Right lobe of liver (tissue), 6 donors: ENCODE results near the gene PLPPR2. TPM values are rescaled to one million over a fixed set of nuclear protein-coding genes. Genes with fewer than 3 reads are reported as not detected.
"Not testable (repeated sequence)": the region's sequence is repeated elsewhere in the genome, so short reads cannot be mapped to it uniquely, and the experiment has no call there.

Experiments used
- ATAC-seq, 4 donors: fragments of 200-7000 bp; cut with Tn5 transposase; one replicate each; pipeline ENCODE4 v1.9.1; 2020; ENCODE audit warnings: mild to moderate bottlenecking in 4 of 4, moderate library complexity in 4 of 4
- DNase-seq, 3 donors: peaks; one replicate each; pipeline ENCODE4 v3.0.0-alpha.2; 2020
- H3K27ac ChIP-seq, 3 donors: fragments of 200-600 bp; one replicate each; pipeline ENCODE4 v1.8.0; 2022
- H3K27me3 ChIP-seq, 2 donors: fragments of 200-600 bp; one replicate each; pipeline ENCODE4 v1.8.0; 2022
- H3K36me3 ChIP-seq, 4 donors: fragments of 200-600 bp; sonication (generic) in 1 of 4; one replicate each; pipeline versions ENCODE4 v1.5.1 to v1.8.0; 2017 to 2022; ENCODE audit warnings: control low read depth in 1 of 4
- H3K4me1 ChIP-seq, 4 donors: fragments of 200-600 bp; sonication (generic) in 1 of 4; one replicate each; pipeline versions ENCODE4 v1.5.1 to v1.8.0; 2017 to 2022; ENCODE audit warnings: control low read depth in 1 of 4
- H3K4me3 ChIP-seq, 3 donors: fragments of 200-600 bp; one replicate each; pipeline ENCODE4 v1.8.0; 2022
- H3K9me3 ChIP-seq, 4 donors: fragments of 200-600 bp; sonication (generic) in 1 of 4; one replicate each; pipeline versions ENCODE4 v1.5.1 to v1.8.0; 2017 to 2022; ENCODE audit warnings: control low read depth in 1 of 4
- POLR2A ChIP-seq: fragments of 450-650 bp; IDR thresholded peaks from one replicate; pipeline ENCODE4 v1.6.1; 2017; ENCODE audit warnings: antibody characterized with exemption, mild to moderate bottlenecking
- WGBS: methylation state at CpG from one replicate; pipeline ENCODE4 v1.1.6; 2018; ENCODE audit warnings: low coverage, low lambda C conversion rate; ENCODE audit not compliant: insufficient coverage; ENCODE audit errors: missing lambda C conversion rate; 5-methylcytosine and 5-hydroxymethylcytosine counted together
- intact Hi-C, 2 donors: fragments of 100-400 bp; cut with DNase I; formaldehyde crosslinking; loops; one replicate each; pipeline versions ENCODE4 v1.11.2 to v1.14.1; 2022
- total RNA-seq, 6 experiments: library from RNA; depleted of rRNA in 2 of 6; stranded (reverse); fragments of >200 nt in 2 of 6; fragmentation: NEBNext Ultra II Directional in 3 of 6; extraction: Animal tissue kit (Norgen Biotek cat#: 25700) in 3 of 6; gene quantifications; one replicate each; pipeline versions ENCODE4 v1.1.0 to v1.2.4, GENCODE V29; 2016 to 2023
- TF ChIP-seq, protein P1 (sequence below), 4 donors: fragments of 200-600 bp in 3 of 4; fragments of 450-650 bp in 1 of 4; IDR thresholded peaks; one replicate each; pipeline versions ENCODE4 v1.5.1 to v1.8.0; 2016 to 2022; ENCODE audit warnings: antibody characterized with exemption in 4 of 4, mild to moderate bottlenecking in 2 of 4
- donor health status: DM: no; HTN: yes; CAD: no.
- donor health status: DM: no; HTN: no; CAD: no.
- donor health status: DM: no; HTN: no; CAD: no.
- donor health status: DM: no; HTN: yes; CAD: no.
- donor health status: DM: no; HTN: yes; CAD: no.

The PLPPR2 gene
- total RNA-seq, 6 experiments from 2014 or later = 6.7 to 17.5 (median 10.2) TPM

DNA sequence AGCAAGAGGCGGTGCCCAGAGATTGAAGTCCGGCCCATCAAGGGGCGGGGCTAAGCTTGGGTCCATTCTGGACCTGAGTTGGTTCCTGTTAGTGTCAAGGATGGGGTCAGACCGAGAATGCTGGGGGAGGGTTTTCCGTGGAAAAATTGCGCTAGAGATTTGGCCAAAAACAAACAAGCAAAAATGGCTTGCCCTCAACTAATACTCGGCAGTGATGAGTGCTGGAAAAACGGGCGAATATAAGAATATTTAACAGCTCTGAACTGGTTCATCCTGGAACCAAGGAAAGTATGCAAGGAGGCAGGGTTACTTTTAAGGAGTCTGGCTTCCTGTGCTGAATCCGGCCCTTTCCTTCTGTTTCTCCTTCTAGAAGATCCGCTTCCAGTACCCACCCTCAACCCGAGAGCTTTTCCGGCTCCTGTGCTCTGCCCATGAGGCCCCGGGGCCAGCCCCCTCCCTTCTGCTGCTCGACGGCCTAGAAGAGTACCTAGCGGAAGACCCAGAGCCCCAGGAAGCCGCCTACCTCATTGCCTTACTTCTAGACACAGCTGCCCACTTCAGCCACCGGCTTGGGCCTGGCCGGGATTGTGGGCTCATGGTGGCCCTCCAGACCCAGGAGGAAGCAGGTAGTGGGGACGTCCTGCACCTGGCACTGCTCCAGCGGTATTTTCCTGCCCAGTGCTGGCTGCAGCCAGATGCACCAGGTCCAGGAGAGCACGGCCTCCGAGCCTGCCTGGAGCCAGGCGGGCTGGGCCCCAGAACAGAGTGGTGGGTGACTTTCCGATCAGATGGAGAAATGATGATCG, 20.1 kb downstream of the PLPPR2 start:
- TF ChIP-seq, protein P1, sequence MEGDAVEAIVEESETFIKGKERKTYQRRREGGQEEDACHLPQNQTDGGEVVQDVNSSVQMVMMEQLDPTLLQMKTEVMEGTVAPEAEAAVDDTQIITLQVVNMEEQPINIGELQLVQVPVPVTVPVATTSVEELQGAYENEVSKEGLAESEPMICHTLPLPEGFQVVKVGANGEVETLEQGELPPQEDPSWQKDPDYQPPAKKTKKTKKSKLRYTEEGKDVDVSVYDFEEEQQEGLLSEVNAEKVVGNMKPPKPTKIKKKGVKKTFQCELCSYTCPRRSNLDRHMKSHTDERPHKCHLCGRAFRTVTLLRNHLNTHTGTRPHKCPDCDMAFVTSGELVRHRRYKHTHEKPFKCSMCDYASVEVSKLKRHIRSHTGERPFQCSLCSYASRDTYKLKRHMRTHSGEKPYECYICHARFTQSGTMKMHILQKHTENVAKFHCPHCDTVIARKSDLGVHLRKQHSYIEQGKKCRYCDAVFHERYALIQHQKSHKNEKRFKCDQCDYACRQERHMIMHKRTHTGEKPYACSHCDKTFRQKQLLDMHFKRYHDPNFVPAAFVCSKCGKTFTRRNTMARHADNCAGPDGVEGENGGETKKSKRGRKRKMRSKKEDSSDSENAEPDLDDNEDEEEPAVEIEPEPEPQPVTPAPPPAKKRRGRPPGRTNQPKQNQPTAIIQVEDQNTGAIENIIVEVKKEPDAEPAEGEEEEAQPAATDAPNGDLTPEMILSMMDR (IDR thresholded peaks at IDR 0.05) = no peak
- TF ChIP-seq POLR2A = peak; percentile 95
- no peaks in the 10 kb centered on the region for H3K9me3 ChIP-seq
- no peaks in the 10 kb centered on the region for H3K36me3 ChIP-seq
- peak overlapping the region; percentile 48 to 73 (median 64) for H3K4me3 ChIP-seq
- H3K27me3 ChIP-seq = no peaks in the 10 kb centered on the region
- 0% methylated on average over 18 of the region's 27 CpGs for WGBS
- intact Hi-C loops = no loop called here
- ATAC-seq (peak; percentile 18 to 28 (median 21)), DNase-seq (peak; percentile 81 to 85 (median 84))
- peak overlapping the region; percentile 68 to 93 (median 89) for H3K27ac ChIP-seq
- H3K4me1 ChIP-seq = peaks cover 0 to 26% (median 13%) of the 10 kb centered on the region in 4 donors

DNA sequence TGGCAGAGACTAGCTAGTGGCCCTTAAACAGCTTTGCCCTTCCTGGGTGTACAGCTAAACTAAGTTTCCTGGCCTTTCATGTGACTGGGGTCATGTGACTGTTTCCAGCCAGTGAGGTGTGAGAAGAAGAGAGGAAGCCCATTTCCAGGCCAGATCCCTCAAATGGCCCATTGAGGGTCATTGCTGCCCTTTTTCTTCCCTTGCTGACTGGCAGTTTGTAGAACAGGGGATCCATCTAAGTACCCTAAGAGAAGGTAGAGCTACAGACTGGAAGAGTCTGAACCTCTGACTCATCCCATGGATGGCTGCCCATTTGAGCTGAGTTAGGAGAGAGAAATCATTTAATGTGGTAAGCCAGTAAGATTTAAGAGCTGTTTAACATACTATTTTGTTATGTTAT, 22.0 kb downstream of the PLPPR2 start:
- Histone ChIP-seq H3K27me3 (no peaks in the 10 kb centered on the region), H3K36me3 (no peaks in the 10 kb centered on the region), H3K9me3 (no peaks in the 10 kb centered on the region), H3K4me3 (no peak overlapping the region), H3K4me1 (peaks cover 0 to 34% (median 14%) of the 10 kb centered on the region in 4 donors), H3K27ac (peak overlapping the region in 1 of 3 donors; percentile 9)
- TF ChIP-seq, protein P1 (IDR thresholded peaks at IDR 0.05) = no peak
- TF ChIP-seq POLR2A = no peak
- ATAC-seq (no peak), DNase-seq (peak in 1 of 3 donors; percentile 67)
- intact Hi-C loops = no loop called here

DNA sequence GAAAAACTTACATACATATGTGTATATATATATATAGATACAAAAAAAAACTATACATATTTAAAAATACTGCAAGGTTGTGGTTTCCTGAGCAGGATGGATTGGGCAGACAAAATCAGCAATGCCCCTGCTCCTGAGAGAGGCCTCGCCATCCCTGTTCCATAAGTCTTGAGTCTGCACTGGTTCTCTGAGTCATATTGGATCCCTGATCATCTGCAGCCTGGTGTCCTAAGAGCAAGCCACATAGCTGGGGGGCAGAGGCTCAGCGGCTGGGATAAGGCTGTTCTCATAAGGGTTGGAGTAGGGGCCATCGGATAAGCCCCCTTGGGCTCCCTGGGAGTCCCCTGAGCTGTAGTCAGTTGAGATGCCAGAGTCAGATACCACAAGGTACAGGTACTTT, 22.5 kb downstream of the PLPPR2 start:
- Histone ChIP-seq H3K36me3 (no peaks in the 10 kb centered on the region), H3K4me1 (peaks cover 0 to 34% (median 14%) of the 10 kb centered on the region in 4 donors), H3K4me3 (no peak overlapping the region), H3K9me3 (no peaks in the 10 kb centered on the region), H3K27me3 (no peaks in the 10 kb centered on the region), H3K27ac (peak overlapping the region in 1 of 3 donors; percentile 9)
- ATAC-seq (no peak), DNase-seq (no peak)
- intact Hi-C loops = no loop called here
- 88% methylated on average over 1 of the region's 3 CpGs for WGBS
- TF ChIP-seq, protein P1 (IDR thresholded peaks at IDR 0.05) = no peak
- no peak for TF ChIP-seq POLR2A

DNA sequence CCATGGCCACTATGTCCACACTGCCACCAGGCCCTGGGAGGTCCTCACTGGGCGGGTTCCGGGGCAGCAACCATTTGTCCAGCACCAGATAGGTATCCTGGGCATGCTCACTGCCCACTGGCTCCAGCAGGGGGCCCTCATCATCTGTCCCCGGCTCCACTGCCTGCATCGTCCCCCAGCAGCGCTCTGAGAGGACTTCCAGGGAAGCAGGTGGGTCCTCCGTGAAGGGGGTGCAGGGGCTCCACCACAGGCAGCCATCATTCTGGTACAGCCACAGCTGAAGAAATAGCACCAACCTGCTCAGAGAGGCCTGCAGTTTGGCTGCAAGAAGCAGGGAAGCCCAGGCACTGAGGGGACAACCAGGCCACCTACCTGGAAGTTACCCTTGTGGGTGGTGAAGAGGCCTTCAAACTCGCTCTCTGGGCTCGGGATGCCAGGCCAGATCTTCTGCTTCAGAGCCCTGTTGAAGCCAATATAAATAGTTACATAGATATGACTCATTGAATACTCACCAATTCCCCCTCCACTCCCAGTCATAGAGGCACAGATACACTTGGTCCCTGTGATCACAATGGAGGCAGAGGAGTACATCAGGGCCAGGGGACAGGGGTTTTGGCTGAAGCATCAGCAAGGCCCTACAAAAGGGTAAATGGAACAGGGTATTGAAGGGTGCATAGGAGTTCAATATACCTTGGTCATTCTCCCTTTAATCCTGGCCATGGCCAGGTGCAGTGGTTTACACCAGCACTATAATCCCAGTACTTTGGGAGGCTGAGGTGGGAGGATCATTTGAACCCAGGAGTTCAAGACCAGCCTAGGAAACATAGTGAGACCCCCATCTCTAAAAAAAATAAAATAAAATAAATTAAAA, 23.3 kb downstream of the PLPPR2 start:
- TF ChIP-seq, protein P1 (IDR thresholded peaks at IDR 0.05) = peak; percentile 37 to 60 (median 46)
- peak; percentile 14 for TF ChIP-seq POLR2A
- peak in 1 of 3 donors; percentile 50 for DNase-seq
- intact Hi-C loops = no loop called here
- ATAC-seq = peak in 1 of 4 donors; percentile 16
- Histone ChIP-seq H3K4me3 (no peak overlapping the region), H3K27me3 (no peaks in the 10 kb centered on the region), H3K4me1 (peaks cover 0 to 33% (median 14%) of the 10 kb centered on the region in 4 donors), H3K9me3 (no peaks in the 10 kb centered on the region), H3K27ac (peak overlapping the region in 1 of 3 donors; percentile 56), H3K36me3 (no peaks in the 10 kb centered on the region)
- WGBS = no CpG with 5 or more reads among the region's 8 CpGs

DNA sequence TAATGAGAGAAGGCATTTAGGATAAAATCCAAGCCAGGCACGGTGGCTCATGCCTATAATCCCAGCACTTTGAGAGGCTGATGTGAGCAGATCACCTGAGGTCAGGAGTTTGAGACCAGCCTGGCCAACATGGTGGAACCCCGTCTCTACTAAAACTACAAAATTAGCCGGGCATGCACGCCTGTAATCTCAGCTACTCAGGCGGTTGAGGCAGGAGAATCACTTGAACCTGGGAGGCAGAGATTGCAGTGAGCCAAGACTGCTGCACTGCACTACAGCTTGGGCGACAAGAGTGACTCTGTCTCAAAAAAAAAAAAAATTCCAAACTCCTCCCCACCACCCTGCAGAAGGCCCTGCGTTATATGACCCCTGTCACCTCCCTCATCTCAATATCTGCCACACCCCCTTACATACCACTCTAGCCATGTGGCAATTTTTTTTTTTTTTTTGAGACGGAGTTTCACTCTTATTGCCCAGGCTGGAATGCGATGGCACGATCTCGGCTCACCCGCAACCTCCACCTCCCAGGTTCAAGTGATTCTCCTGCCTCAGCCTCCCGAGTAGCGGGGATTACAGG, 24.1 kb downstream of the PLPPR2 start:
- Histone ChIP-seq H3K4me1 (peaks cover 0 to 28% (median 11%) of the 10 kb centered on the region in 4 donors), H3K27ac (peak overlapping the region in 1 of 3 donors; percentile 56)
- WGBS = 88% methylated on average over 9 of the region's 14 CpGs
- intact Hi-C loops, H3K36me3 ChIP-seq, H3K9me3 ChIP-seq, DNase-seq, H3K4me3 ChIP-seq, H3K27me3 ChIP-seq, ATAC-seq: not testable (repeated sequence)
